Caco-2 (cell line): ENCODE results near the gene RNFT2. TPM values are rescaled to one million over a fixed set of nuclear protein-coding genes. Genes with fewer than 3 reads are reported as not detected.

Source experiments
- BruUV-seq: library from RNA; stranded (reverse); fragments of 400-500 nt; replicated peaks from 2 replicates; lab custom pipeline; 2021; lab: Mats Ljungman, UMichigan
- CTCF ChIA-PET: fragments of 300-600 bp; sonication (Branson Sonifier 250); formaldehyde crosslinking; loops from one replicate; lab custom pipeline; 2022; ENCODE audit warnings: antibody characterized with exemption; lab: Charles Lee
- POLR2A ChIA-PET: fragments of 300-600 bp; sonication (Branson Sonifier 250); formaldehyde crosslinking; loops from one replicate; lab custom pipeline; 2022; ENCODE audit warnings: antibody characterized with exemption; lab: Charles Lee
- DNase-seq, 2 experiments: peaks; one replicate each; pipeline versions ENCODE4 v3.0.0 to v3.0.0-alpha.2; 2020 to 2022
- H3K27me3 ChIP-seq: replicated peaks from 2 replicates; pipeline ENCODE4 v1.6.0; 2011; ENCODE audit warnings: low read length; ENCODE audit not compliant: control insufficient read depth, insufficient read depth
- H3K36me3 ChIP-seq: 2 replicates; pipeline ENCODE4 v1.5.1; 2011; ENCODE audit warnings: low read length; ENCODE audit not compliant: control insufficient read depth, insufficient read depth
- H3K4me1 ChIP-seq: fragments of 250-450 bp; sonication (Bioruptor Pico); 2 replicates; pipeline ENCODE4 v1.5.1; 2020; ENCODE audit warnings: mild to moderate bottlenecking
- H3K4me3 ChIP-seq: 2 replicates; pipeline ENCODE4 v1.5.1; 2011; ENCODE audit warnings: low read depth, mild to moderate bottlenecking, control low read depth, low read length
- H3K9me3 ChIP-seq: fragments of 250-450 bp; sonication (Bioruptor Pico); 2 replicates; pipeline ENCODE4 v1.5.1; 2020; ENCODE audit warnings: mild to moderate bottlenecking, moderate library complexity
- H3K27ac Mint-ChIP-seq: one replicate; pipeline ENCODE4 v1.8.0; 2022; ENCODE audit warnings: mixed read lengths; ENCODE audit not compliant: unreplicated experiment
- H3K27me3 Mint-ChIP-seq: one replicate; pipeline ENCODE4 v1.8.0; 2022; ENCODE audit warnings: mixed read lengths; ENCODE audit not compliant: insufficient read depth, unreplicated experiment
- H3K36me3 Mint-ChIP-seq: one replicate; pipeline ENCODE4 v1.8.0; 2022; ENCODE audit warnings: mild to moderate bottlenecking, mixed read lengths; ENCODE audit not compliant: insufficient read depth, unreplicated experiment
- H3K4me1 Mint-ChIP-seq: one replicate; pipeline ENCODE4 v1.8.0; 2022; ENCODE audit warnings: low read depth, mixed read lengths; ENCODE audit not compliant: unreplicated experiment
- H3K4me3 Mint-ChIP-seq: one replicate; pipeline ENCODE4 v1.8.0; 2022; ENCODE audit warnings: mild to moderate bottlenecking, moderate library complexity, mixed read lengths; ENCODE audit not compliant: unreplicated experiment
- H3K9me3 Mint-ChIP-seq: one replicate; pipeline ENCODE4 v1.8.0; 2022; ENCODE audit warnings: mixed read lengths; ENCODE audit not compliant: unreplicated experiment
- CTCF ChIP-seq, 2 experiments: fragments of 200-600 bp in 1 of 2; IDR thresholded peaks; 1 replicate in 1 of 2; 2 replicates in 1 of 2; pipeline versions ENCODE4 v1.5.1 to v1.8.0; 2011 to 2022; ENCODE audit warnings: antibody characterized with exemption in 1 of 2, control low read depth in 1 of 2, inconsistent platforms in 1 of 2, low read depth in 1 of 2, low read length in 1 of 2, mild to moderate bottlenecking in 1 of 2, moderate library complexity in 1 of 2; ENCODE audit not compliant: insufficient read depth in 1 of 2, severe bottlenecking in 1 of 2, unreplicated experiment in 1 of 2
- intact Hi-C: fragments of 100-400 bp; cut with micrococcal nuclease; formaldehyde crosslinking; loops from one replicate; pipeline ENCODE4 v1.10.0; 2022; ENCODE audit not compliant: unreplicated experiment
- total RNA-seq: library from RNA; stranded (reverse); gene quantifications from 2 replicates; pipeline ENCODE4 v1.2.3, GENCODE V29; 2022

RNFT2 gene
- total RNA-seq, 1 experiment from 2014 or later = 11.6 TPM

- no TSS peak for BruUV-seq
- Mint-ChIP-seq H3K36me3 (no peaks in the 10 kb centered on the region), H3K4me3 (no peak overlapping the region), H3K27me3 (no peaks in the 10 kb centered on the region), H3K27ac (no peak overlapping the region), H3K4me1 (no peaks in the 10 kb centered on the region), H3K9me3 (no peaks in the 10 kb centered on the region)
- intact Hi-C loops = no loop called here
- no peak for DNase-seq
- no peak for TF ChIP-seq CTCF (IDR thresholded peaks at IDR 0.05; ENCODE audit: insufficient read depth in 1 of 2, low read depth in 1 of 2, low read length in 1 of 2, severe bottlenecking in 1 of 2, unreplicated experiment in 1 of 2)
- no peaks in the 10 kb centered on the region for H3K9me3 ChIP-seq
- ChIA-PET POLR2A (interaction anchor here (0.6 kb wide), 1 partner anchor 381 kb away, joined by 3 read pairs; no protein-coding TSS in a partner anchor), CTCF (no interaction called here)
- no peaks in the 10 kb centered on the region for H3K4me1 ChIP-seq
- no peaks in the 10 kb centered on the region for H3K36me3 ChIP-seq
- no peak overlapping the region for H3K4me3 ChIP-seq
- H3K27me3 ChIP-seq = no peaks in the 10 kb centered on the region
Observed at GRCh38 chr12:116766285-116766684, 28.2 kb downstream of the RNFT2 start.

GRCh38 chr12:116766746-116767145 lies 28.6 kb downstream of the RNFT2 start:
- Mint-ChIP-seq H3K4me3 (no peak overlapping the region), H3K4me1 (no peaks in the 10 kb centered on the region), H3K36me3 (no peaks in the 10 kb centered on the region), H3K9me3 (no peaks in the 10 kb centered on the region), H3K27me3 (no peaks in the 10 kb centered on the region), H3K27ac (no peak overlapping the region)
- no TSS peak for BruUV-seq
- Histone ChIP-seq H3K36me3 (no peaks in the 10 kb centered on the region), H3K4me1 (no peaks in the 10 kb centered on the region), H3K4me3 (no peak overlapping the region), H3K27me3 (no peaks in the 10 kb centered on the region), H3K9me3 (no peaks in the 10 kb centered on the region)
- CTCF ChIA-PET = no interaction called here
- POLR2A ChIA-PET = interaction anchor here (0.6 kb wide), 1 partner anchor 382 kb away, joined by 3 read pairs; no protein-coding TSS in a partner anchor
- TF ChIP-seq CTCF (IDR thresholded peaks at IDR 0.05; ENCODE audit: insufficient read depth in 1 of 2, low read depth in 1 of 2, low read length in 1 of 2, severe bottlenecking in 1 of 2, unreplicated experiment in 1 of 2) = no peak
- DNase-seq = no peak
- intact Hi-C loops = no loop called here

GRCh38 chr12:116771651-116772050 lies 33.5 kb downstream of the RNFT2 start:
- Mint-ChIP-seq H3K36me3 (no peaks in the 10 kb centered on the region), H3K4me3 (no peak overlapping the region), H3K4me1 (no peaks in the 10 kb centered on the region), H3K27ac (no peak overlapping the region), H3K9me3 (no peaks in the 10 kb centered on the region), H3K27me3 (no peaks in the 10 kb centered on the region)
- no TSS peak for BruUV-seq
- POLR2A ChIA-PET = no interaction called here
- TF ChIP-seq CTCF (IDR thresholded peaks at IDR 0.05; ENCODE audit: insufficient read depth in 1 of 2, low read depth in 1 of 2, low read length in 1 of 2, severe bottlenecking in 1 of 2, unreplicated experiment in 1 of 2) = no peak
- intact Hi-C loops = no loop called here
- Histone ChIP-seq H3K4me3 (no peak overlapping the region), H3K36me3 (no peaks in the 10 kb centered on the region), H3K9me3 (no peaks in the 10 kb centered on the region), H3K27me3 (no peaks in the 10 kb centered on the region), H3K4me1 (no peaks in the 10 kb centered on the region)
- DNase-seq = no peak
- CTCF ChIA-PET = no interaction called here
